MM.1S (cell line): ENCODE results near the gene LMF1.

Source experiments
- DNase-seq: peaks from one replicate; pipeline ENCODE4 v3.0.0-alpha.2; 2015
- H2AFZ ChIP-seq: fragments of 300-600 bp; sonication (generic); 2 replicates; pipeline ENCODE4 v1.6.0; 2016; ENCODE audit warnings: antibody characterized with exemption, low read length
- H3F3A ChIP-seq: fragments of 300-600 bp; sonication (generic); 2 replicates; pipeline ENCODE4 v1.6.1; 2016; ENCODE audit warnings: mild to moderate bottlenecking, antibody characterized with exemption, low read length, moderate library complexity, mixed read lengths; ENCODE audit not compliant: insufficient read depth
- H3K27ac ChIP-seq: fragments of 300-600 bp; sonication (generic); 2 replicates; pipeline ENCODE4 v1.5.1; 2016; ENCODE audit warnings: mild to moderate bottlenecking, low read length
- H3K27me3 ChIP-seq: fragments of 300-600 bp; sonication (generic); replicated peaks from 2 replicates; pipeline ENCODE4 v1.6.0; 2016; ENCODE audit warnings: low read length; ENCODE audit not compliant: insufficient read depth
- H3K36me3 ChIP-seq: fragments of 300-600 bp; sonication (generic); replicated peaks from 2 replicates; pipeline ENCODE4 v1.6.1; 2016; ENCODE audit warnings: mild to moderate bottlenecking, low read length, mixed read lengths; ENCODE audit not compliant: insufficient read depth
- H3K4me1 ChIP-seq: fragments of 300-600 bp; sonication (generic); 2 replicates; pipeline ENCODE4 v1.6.1; 2016; ENCODE audit warnings: low read length, mixed read lengths
- H3K4me2 ChIP-seq: fragments of 300-600 bp; sonication (generic); 2 replicates; pipeline ENCODE4 v1.6.0; 2016; ENCODE audit warnings: low read depth, low read length
- H3K4me3 ChIP-seq: fragments of 300-600 bp; sonication (generic); 2 replicates; pipeline ENCODE4 v1.5.1; 2016; ENCODE audit warnings: low read length, mixed read lengths
- H3K79me2 ChIP-seq: fragments of 300-600 bp; sonication (generic); 2 replicates; pipeline ENCODE4 v1.6.1; 2016; ENCODE audit warnings: mixed run types, low read length, mixed read lengths
- H3K9ac ChIP-seq: fragments of 300-600 bp; sonication (generic); 2 replicates; pipeline ENCODE4 v1.6.1; 2016; ENCODE audit warnings: low read length, mixed read lengths
- H3K9me2 ChIP-seq: fragments of 300-600 bp; sonication (generic); replicated peaks from 2 replicates; pipeline ENCODE4 v1.6.1; 2016; ENCODE audit warnings: mild to moderate bottlenecking, low read length, mixed read lengths; ENCODE audit not compliant: insufficient read depth
- H3K9me3 ChIP-seq: fragments of 300-600 bp; sonication (generic); replicated peaks from 2 replicates; pipeline ENCODE4 v1.6.1; 2016; ENCODE audit warnings: mild to moderate bottlenecking, low read length, mixed read lengths; ENCODE audit not compliant: insufficient read depth
- H4K20me1 ChIP-seq: fragments of 300-600 bp; sonication (generic); 2 replicates; pipeline ENCODE4 v1.6.1; 2016; ENCODE audit warnings: mild to moderate bottlenecking, low read length, moderate library complexity, mixed read lengths; ENCODE audit not compliant: insufficient read depth
- EZH2 ChIP-seq: fragments of 300-600 bp; sonication (generic); optimal IDR thresholded peaks from 2 replicates; pipeline ENCODE3; 2017; ENCODE audit warnings: low read depth, mild to moderate bottlenecking, antibody characterized with exemption, low read length, mixed read lengths
- EZH2phosphoT487 ChIP-seq: fragments of 300-600 bp; sonication (generic); IDR thresholded peaks from 2 replicates; pipeline ENCODE4 v1.6.1; 2018; ENCODE audit warnings: antibody characterized with exemption, low read length
- TF ChIP-seq, protein P1 (sequence below): fragments of 300-600 bp; sonication (generic); IDR thresholded peaks from 2 replicates; pipeline ENCODE4 v1.5.1; 2016; ENCODE audit warnings: antibody characterized with exemption, low read length, mixed read lengths

Gene LMF1

DNA sequence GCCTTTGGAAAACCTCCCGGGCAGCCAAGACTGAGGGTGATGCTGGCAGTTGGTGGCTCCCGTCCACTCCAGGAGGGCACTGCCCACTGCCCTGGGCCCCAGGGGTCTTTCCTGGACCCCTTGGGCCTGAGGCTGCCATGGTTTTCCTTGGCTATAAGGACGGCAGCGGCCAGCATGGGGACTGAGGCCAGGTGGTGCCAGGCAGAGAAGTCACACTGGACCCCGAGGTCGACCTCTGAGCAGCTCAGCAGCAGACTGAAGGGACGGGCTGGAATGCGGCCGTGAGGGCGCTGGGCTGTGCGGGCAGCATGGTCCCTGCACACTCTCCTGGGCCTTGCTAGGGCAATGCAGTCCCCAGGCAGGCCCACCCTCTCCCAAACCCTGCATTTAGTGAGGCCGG, 114.7 kb downstream of the LMF1 start:
- Histone ChIP-seq H3K9ac (no peak overlapping the region), H3K79me2 (no peaks in the 10 kb centered on the region), H3K4me3 (no peak overlapping the region), H3K27me3 (peaks cover 68% of the 10 kb centered on the region), H3K4me1 (no peaks in the 10 kb centered on the region), H3K27ac (no peak overlapping the region), H2AFZ (no peak overlapping the region), H3K36me3 (no peaks in the 10 kb centered on the region), H3K9me2 (no peaks in the 10 kb centered on the region), H3K4me2 (no peak overlapping the region), H3F3A (no peaks in the 10 kb centered on the region), H3K9me3 (no peaks in the 10 kb centered on the region), H4K20me1 (no peaks in the 10 kb centered on the region)
- no peak for DNase-seq
- no peak for TF ChIP-seq EZH2
- TF ChIP-seq, protein P1, sequence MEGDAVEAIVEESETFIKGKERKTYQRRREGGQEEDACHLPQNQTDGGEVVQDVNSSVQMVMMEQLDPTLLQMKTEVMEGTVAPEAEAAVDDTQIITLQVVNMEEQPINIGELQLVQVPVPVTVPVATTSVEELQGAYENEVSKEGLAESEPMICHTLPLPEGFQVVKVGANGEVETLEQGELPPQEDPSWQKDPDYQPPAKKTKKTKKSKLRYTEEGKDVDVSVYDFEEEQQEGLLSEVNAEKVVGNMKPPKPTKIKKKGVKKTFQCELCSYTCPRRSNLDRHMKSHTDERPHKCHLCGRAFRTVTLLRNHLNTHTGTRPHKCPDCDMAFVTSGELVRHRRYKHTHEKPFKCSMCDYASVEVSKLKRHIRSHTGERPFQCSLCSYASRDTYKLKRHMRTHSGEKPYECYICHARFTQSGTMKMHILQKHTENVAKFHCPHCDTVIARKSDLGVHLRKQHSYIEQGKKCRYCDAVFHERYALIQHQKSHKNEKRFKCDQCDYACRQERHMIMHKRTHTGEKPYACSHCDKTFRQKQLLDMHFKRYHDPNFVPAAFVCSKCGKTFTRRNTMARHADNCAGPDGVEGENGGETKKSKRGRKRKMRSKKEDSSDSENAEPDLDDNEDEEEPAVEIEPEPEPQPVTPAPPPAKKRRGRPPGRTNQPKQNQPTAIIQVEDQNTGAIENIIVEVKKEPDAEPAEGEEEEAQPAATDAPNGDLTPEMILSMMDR = no peak
- no peak for TF ChIP-seq EZH2phosphoT487

DNA sequence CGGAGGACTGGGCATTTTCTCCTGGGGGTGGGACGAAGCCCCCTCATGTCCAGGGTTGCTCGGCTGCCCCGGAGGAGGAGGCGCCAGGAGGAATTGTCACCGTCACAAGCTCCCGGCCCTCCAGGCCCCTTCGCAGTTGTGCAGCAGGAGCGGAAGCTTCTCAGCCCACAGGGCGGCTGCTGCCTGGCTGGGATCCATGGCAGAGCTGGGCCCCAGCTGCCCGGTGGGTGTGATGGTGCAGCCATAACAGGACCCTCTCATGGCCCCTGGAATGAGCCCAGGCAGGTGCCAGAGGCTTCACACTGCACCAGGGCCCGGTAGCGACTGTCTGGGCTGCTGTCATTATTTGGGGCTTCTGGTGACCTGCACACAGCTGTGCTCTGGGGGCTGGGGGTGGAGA, 115.3 kb downstream of the LMF1 start:
- H4K20me1 ChIP-seq = no peaks in the 10 kb centered on the region
- no peaks in the 10 kb centered on the region for H3F3A ChIP-seq
- no peak overlapping the region for H2AFZ ChIP-seq
- H3K36me3 ChIP-seq = no peaks in the 10 kb centered on the region
- no peak overlapping the region for H3K9ac ChIP-seq
- H3K4me1 ChIP-seq = no peaks in the 10 kb centered on the region
- TF ChIP-seq, protein P1 = no peak
- no peak for TF ChIP-seq EZH2phosphoT487
- TF ChIP-seq EZH2 = no peak
- H3K9me3 ChIP-seq = no peaks in the 10 kb centered on the region
- no peak overlapping the region for H3K4me2 ChIP-seq
- H3K79me2 ChIP-seq = no peaks in the 10 kb centered on the region
- no peak overlapping the region for H3K4me3 ChIP-seq
- H3K27ac ChIP-seq = no peak overlapping the region
- no peak for DNase-seq
- no peaks in the 10 kb centered on the region for H3K9me2 ChIP-seq
- H3K27me3 ChIP-seq = peaks cover 68% of the 10 kb centered on the region

DNA sequence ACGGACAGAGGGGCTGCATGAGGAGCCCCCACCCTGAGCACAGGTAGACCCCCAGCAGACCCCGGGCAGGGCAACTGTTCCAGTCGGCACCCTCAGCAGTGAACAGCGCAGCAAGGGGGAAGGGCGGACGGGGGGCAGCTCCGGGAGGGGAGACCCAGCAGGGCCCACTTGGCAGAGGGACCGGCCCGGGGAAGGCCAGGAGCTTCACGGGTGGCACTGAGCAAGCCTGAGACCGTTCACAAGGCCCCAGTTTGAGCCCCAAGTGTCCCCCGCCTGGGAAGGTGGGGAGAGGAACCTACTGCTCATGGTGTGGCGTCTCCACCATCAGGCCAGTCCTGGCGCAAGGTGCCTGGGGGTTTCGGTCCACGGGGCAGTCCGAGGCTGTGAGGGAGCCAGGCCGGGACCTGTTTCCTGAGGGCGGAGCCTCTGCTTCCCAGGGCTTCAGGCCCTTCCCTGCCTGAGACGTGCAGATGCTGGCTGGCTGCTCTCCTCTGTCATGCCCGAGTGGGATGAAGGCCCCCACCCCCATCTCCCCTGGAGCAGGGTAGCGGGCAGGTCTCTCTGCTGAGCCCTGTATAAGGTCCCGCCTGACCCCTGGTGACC, 115.9 kb downstream of the LMF1 start:
- Histone ChIP-seq H4K20me1 (no peaks in the 10 kb centered on the region), H3K36me3 (no peaks in the 10 kb centered on the region), H3K79me2 (no peaks in the 10 kb centered on the region), H2AFZ (no peak overlapping the region), H3K4me1 (no peaks in the 10 kb centered on the region), H3K9ac (no peak overlapping the region), H3K4me3 (no peak overlapping the region), H3K27ac (no peak overlapping the region), H3K27me3 (peaks cover 68% of the 10 kb centered on the region), H3F3A (no peaks in the 10 kb centered on the region), H3K9me2 (no peaks in the 10 kb centered on the region), H3K4me2 (no peak overlapping the region), H3K9me3 (no peaks in the 10 kb centered on the region)
- no peak for DNase-seq
- TF ChIP-seq EZH2 = no peak
- no peak for TF ChIP-seq EZH2phosphoT487
- TF ChIP-seq, protein P1 = no peak
